Stimulated activated CD4-positive, alpha-beta T cell treated with anti-CD3 and anti-CD28 coated beads, Interleukin-1b, Interleukin-23, amount 100 ng/mL, for 1 hour (primary cell): ENCODE data around the gene F11R.
A peak's percentile ranks its signal among the peaks of the same experiment; 100 is the strongest.
"Not testable (repeated sequence)": the region's sequence is repeated elsewhere in the genome, so short reads cannot be mapped to it uniquely, and the experiment has no call there.

ENCODE experiments used
- DNase-seq, 2 donors: peaks; one replicate each; pipeline ENCODE4 v3.0.0-alpha.2; 2020; ENCODE audit warnings: low read depth in 2 of 2

The F11R gene

GRCh38 chr1:161013131-161013487, 7.8 kb downstream of the F11R start:
- no peak for DNase-seq

GRCh38 chr1:161012420-161012819, 8.5 kb downstream of the F11R start:
- DNase-seq, result no peak

GRCh38 chr1:161009602-161010211, 11.2 kb downstream of the F11R start:
- DNase-seq, result no peak

- DNase-seq, result no peak
These were observed 12.0 kb downstream of the F11R start for GRCh38 chr1:161008869-161009510.

GRCh38 chr1:161007369-161007768, 13.6 kb downstream of the F11R start:
- DNase-seq, result no peak

GRCh38 chr1:161006563-161006962, 14.4 kb downstream of the F11R start:
- no peak for DNase-seq

- no peak for DNase-seq
These were observed 19.4 kb downstream of the F11R start for GRCh38 chr1:161001525-161001924.

GRCh38 chr1:161000736-161001480, 20.0 kb downstream of the F11R start:
- DNase-seq, result no peak

GRCh38 chr1:160999376-160999775, 21.6 kb downstream of the F11R start:
- no peak for DNase-seq

GRCh38 chr1:160997323-160998038, 23.5 kb downstream of the F11R start:
- DNase-seq, result peak in 1 of 2 donors; percentile 11

GRCh38 chr1:160996178-160996577, 24.8 kb downstream of the F11R start:
- no peak for DNase-seq

GRCh38 chr1:160993544-160994193, 27.3 kb downstream of the F11R start:
- no peak for DNase-seq

GRCh38 chr1:160992036-160992435, 28.9 kb downstream of the F11R start:
- DNase-seq, result not testable (repeated sequence)

GRCh38 chr1:160987359-160988050, 33.4 kb downstream of the F11R start:
- DNase-seq, result no peak

- DNase-seq, result no peak
These were observed 35.2 kb downstream of the F11R start for GRCh38 chr1:160985723-160986122.

- no peak for DNase-seq
These were observed 39.2 kb downstream of the F11R start for GRCh38 chr1:160981584-160982411.

- no peak for DNase-seq
These were observed 41.7 kb downstream of the F11R start for GRCh38 chr1:160979286-160979685.

- DNase-seq, result no peak
These were observed 42.4 kb downstream of the F11R start for GRCh38 chr1:160978510-160978927.

- DNase-seq, result no peak
These were observed 45.9 kb downstream of the F11R start for GRCh38 chr1:160975026-160975425.

GRCh38 chr1:160973491-160973890, 47.5 kb downstream of the F11R start:
- no peak for DNase-seq
